Epithelial cell of esophagus (primary cell): Measurements from ENCODE around the gene ZDHHC14.

Experiments
- DNase-seq: peaks from one replicate; pipeline ENCODE4 v3.0.0; 2010; ENCODE audit warnings: low read depth
- H3K4me3 ChIP-seq: 2 replicates; pipeline ENCODE4 v1.5.1; 2011; ENCODE audit warnings: mild to moderate bottlenecking, low read length, control low read depth
- TF ChIP-seq, protein P1 (sequence below): IDR thresholded peaks from 2 replicates; pipeline ENCODE4 v1.5.1; 2011; ENCODE audit warnings: low read depth, mild to moderate bottlenecking, low read length, control low read depth, inconsistent platforms; ENCODE audit not compliant: insufficient read depth; ENCODE audit errors: missing control alignments

The ZDHHC14 gene

DNA sequence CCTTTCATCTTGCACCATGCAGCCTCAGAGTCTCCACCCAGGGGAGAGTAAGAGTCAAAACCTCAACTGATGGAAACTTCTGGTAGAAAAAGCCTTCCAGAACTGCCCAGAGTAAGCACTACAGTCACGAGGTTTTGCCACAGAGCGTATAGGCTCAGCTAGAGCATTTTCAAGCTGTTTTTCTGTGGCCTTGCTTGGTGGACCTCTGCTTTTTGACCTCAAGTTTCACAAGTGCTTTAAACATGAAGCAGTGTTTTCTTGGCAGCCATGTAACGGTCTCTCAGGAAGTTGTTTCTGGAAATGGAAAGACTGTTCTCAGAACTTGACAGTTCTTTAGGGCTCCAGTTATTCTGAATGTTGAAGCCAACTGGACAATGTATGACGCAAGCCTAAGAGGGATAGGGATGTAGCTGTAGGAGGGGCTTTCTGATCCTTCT is 146.5 kb downstream of the ZDHHC14 start:
- TF ChIP-seq, protein P1, sequence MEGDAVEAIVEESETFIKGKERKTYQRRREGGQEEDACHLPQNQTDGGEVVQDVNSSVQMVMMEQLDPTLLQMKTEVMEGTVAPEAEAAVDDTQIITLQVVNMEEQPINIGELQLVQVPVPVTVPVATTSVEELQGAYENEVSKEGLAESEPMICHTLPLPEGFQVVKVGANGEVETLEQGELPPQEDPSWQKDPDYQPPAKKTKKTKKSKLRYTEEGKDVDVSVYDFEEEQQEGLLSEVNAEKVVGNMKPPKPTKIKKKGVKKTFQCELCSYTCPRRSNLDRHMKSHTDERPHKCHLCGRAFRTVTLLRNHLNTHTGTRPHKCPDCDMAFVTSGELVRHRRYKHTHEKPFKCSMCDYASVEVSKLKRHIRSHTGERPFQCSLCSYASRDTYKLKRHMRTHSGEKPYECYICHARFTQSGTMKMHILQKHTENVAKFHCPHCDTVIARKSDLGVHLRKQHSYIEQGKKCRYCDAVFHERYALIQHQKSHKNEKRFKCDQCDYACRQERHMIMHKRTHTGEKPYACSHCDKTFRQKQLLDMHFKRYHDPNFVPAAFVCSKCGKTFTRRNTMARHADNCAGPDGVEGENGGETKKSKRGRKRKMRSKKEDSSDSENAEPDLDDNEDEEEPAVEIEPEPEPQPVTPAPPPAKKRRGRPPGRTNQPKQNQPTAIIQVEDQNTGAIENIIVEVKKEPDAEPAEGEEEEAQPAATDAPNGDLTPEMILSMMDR: no peak
- no peak overlapping the region for H3K4me3 ChIP-seq
- no peak for DNase-seq

DNA sequence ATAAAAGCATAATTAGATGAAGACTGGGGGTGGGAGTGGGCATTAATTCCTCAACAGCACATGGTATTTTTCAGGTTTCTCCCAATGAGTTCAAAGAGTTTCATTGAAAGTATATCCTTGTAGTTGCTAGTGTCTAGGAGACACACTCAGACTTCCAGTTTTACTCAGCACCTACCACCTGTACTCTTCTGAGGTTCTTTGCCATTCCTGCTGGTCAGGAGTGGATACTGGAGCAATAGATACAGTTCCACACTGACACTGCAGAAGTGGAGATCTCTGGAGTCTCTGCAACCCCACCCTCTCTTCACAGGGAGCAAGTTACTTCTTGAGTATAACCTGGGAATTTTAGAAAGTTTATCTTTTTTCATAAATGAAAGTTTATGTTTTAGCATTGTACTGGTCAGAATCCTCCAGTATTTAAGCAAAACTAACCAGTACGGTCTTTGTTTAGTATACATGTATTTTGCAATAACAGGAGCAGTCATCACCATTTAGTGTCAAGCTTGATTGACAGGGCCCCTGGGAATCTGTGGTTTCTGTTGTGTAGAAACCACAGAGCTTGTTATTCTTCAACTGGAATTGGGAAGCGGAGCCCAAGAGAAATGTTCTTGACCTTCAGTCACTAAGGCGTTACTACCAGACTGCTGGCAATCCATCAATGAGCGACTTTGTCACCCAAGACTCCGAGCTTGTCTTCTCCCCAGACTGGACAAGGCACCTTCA is 148.1 kb downstream of the ZDHHC14 start:
- peak; percentile 69 for DNase-seq
- H3K4me3 ChIP-seq: no peak overlapping the region
- TF ChIP-seq, protein P1: no peak

DNA sequence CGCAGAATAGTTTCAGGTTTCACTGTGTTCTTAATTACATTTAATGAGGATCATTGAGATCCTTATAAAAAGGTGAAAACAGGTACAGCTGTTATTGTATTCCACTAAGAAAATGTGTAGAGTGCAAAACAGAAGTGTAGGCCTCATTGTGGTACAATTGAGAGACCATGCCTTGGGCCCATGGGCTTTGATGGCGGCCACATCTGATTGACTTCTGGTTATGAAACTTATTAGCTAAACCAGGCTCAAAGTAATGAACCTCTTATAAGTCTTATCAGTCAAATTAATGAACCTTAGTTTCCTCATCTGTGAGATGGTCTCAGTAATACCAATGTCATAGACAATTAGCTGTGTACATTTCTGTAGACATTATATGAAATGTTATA is 148.7 kb downstream of the ZDHHC14 start:
- DNase-seq: no peak
- TF ChIP-seq, protein P1: no peak
- no peak overlapping the region for H3K4me3 ChIP-seq

DNA sequence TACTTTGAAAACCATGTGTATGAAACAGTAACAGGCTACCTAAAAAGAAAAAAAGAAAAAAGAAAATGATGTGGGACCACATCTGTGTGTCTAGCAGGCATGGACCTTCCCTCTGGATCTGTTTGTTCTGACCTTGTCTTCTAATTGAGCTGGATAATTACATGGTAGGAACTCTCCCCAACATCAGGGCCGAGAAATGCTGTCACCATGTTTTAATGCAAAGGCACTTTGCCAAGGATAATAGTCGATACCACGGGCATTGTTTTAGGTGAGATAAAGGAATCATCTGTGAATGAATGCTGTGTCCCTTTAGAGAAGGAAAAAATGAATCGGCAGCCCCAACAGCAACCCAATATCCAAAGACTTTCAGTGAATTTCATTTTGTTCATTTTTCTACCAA is 149.1 kb downstream of the ZDHHC14 start:
- TF ChIP-seq, protein P1: no peak
- DNase-seq: no peak

DNA sequence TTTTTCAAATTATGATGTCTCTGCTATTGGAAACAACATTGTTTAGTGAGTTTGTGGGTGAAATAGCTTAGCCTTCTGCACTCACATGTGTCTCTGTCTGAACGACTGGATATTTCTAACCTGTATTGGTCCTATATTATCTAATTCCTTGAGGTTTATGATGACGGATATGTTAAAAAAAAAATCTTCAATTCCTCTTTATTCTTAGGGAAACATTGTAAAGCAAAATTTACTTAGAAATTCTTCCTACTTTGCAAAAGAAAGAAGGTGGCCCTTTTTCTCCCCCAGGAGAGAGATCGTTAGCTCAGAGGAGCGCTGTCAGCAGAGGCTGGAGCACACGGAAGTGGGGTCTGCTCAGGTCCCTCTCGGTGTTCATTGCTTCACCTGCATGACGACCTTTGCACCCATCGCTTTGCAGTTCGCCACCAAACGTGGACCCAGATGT is 149.8 kb downstream of the ZDHHC14 start:
- TF ChIP-seq, protein P1: no peak
- H3K4me3 ChIP-seq: no peak overlapping the region

More for the DNA sequence above, 149.1 kb downstream of the ZDHHC14 start:
- no peak overlapping the region for H3K4me3 ChIP-seq

DNA sequence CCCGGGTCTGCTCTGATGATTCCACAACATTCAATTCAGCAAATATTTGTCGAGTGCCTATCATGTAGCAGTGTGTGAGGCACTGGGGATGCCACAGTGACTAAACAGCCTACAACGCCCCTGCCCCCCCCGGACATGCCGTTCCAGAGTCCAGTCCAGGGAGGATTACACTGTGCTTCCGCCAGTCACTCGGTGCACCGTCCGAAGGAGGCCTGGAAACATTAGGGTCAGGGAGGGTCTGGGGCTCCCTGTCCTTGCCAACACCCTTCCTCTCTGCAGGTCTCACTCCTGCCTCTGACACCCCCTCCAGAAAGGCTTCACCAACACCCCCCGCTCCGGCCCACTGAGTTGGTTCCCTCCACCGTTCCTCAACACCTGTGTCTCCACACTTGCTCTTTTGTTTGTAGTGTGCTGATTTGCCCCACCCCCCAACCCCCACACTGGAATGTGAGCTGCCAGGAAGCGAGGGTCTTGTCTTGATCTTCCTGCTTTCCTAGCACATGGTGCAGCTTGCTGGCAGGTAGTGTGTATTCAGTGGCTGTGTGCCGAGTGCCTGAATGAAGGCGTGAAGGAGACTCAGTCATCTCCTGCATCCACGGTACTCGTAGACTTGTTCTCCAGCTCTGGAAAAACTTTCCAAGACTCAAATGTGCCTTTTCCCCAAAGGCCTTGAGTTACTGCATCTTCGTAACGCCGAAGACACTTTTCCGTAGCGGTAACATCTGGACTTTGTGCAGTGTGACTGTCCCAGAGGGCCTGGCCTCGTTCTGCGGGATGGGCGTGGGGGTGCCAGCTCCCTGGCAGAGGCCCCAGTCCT is 150.4 kb downstream of the ZDHHC14 start:
- TF ChIP-seq, protein P1: no peak
- DNase-seq: no peak
- H3K4me3 ChIP-seq: no peak overlapping the region

More for the DNA sequence above, 149.8 kb downstream of the ZDHHC14 start:
- no peak for DNase-seq
